IPS-18c (cell line): Measurements from ENCODE around the gene SLC26A1.

Source experiments
- H3K4me3 ChIP-seq: 2 replicates; pipeline ENCODE4 v1.7.0; 2013; ENCODE audit warnings: low read depth, mild to moderate bottlenecking, low read length, moderate library complexity; ENCODE audit not compliant: insufficient read depth
- H3K9me3 ChIP-seq: one replicate; pipeline ENCODE4 v1.6.1; 2013; ENCODE audit warnings: mild to moderate bottlenecking, low read length, moderate library complexity; ENCODE audit not compliant: control insufficient read depth, insufficient read depth

SLC26A1 gene

DNA sequence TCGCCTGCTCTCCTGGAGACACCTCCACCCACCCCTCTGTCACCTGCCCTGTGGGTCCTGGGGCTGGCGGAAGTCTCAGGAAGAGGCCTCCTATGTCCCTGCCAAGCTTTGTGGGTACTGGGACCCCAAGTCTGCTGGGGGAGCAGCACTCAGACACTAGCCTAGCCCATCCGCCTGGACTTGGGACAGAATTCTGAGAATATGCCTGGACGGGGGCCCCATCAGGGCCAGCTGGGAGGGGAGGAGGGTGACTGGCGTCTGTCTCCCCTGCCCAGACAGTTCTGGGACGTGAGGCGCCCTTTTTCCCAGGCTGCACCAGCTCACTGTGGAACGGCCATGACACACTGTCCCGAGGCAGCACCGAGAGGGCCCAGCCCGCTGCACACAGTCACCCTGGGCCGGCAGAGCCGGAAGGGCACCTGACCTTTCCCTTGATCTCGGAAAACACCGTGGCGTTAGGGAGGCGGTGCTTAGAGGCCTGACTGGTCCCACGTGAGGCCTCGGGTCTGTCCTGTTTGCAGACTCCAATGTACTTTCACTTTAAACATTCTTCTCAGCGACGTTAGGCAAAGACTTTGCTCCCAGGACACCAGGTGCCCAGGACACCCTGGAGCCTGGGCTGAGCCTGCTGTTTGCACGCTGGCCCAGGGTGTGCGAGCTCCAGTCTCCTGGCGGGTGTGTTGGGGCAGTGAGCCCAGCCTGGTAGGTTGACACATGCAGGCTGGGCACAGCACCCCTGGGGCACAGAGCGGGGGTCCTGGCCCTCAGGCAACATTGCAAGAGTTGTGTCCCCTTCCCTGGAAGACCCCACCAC is 700 bp downstream of the SLC26A1 start:
- Histone ChIP-seq H3K4me3 (no peak overlapping the region), H3K9me3 (no peaks in the 10 kb centered on the region)

DNA sequence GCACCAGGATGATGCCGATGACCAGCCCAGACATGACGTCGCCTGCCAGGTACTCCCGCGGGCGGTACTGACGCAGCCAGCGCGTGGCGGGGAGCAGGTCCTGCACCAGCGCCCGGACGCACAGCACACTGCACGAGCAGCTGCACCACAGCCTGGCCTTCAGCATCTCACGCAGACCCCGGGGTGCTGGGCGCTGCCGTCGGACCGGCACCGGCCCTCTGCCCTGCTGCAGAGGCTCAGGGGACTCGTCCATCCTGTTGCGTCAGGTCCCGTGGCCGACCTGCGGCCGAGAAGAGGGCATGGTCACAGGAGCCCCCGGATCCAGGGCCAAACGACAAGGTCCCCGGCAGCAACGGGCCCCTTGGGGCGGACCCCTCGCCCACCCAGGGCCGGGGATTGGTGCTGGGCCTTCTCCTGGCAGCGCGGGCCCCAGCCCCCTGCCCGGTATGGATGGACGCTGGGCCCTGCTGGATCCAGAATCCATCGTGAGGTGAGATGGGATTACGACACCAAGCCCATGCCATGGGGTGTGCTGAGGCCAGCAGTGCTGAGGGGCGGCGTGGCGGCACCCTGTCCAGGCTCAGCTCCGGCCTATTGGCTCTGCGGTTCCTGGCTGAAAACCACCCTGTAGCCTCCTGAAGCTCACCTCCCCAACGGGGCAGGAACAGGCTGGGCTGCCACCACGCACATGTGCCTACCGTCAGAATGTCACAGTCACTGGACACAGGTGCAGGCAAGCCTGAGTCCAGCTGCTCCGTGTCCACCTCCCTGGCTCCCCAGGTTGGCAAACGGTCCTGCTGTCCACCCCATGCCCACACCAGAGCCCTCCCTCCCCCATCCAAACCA is 1.5 kb downstream of the SLC26A1 start:
- H3K9me3 ChIP-seq, result no peaks in the 10 kb centered on the region
- no peak overlapping the region for H3K4me3 ChIP-seq

DNA sequence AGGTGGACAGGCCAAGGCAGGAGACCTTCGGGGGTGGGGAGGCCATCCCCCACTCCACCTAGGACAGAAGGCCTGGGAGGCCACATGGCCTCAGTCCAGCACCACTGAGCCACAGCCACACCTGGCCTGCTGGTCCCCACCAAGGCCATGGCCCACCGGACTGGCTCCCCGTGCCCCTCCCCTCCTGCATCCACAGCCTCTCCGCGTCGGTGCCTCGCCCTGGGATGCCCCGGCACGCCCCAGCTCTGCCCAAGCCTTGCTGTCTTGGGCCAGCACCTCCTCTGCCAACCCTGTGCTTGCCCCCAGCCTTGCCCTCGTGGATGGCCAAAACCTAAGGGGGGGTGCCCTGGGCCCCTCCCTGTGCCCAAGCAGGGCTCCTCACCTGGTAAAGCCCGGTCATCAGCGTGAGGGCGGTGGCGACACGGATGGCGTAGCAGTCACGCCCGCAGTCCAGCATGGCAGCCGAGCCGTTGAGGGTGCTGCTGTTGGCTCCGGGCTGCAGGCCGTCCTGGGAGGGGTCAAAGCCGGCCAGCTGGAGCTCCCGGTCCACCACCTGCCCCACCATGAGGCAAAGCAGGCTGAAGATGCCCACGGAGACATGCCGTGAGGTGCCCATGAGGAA is 2.3 kb downstream of the SLC26A1 start:
- Histone ChIP-seq H3K9me3 (no peaks in the 10 kb centered on the region), H3K4me3 (no peak overlapping the region)

DNA sequence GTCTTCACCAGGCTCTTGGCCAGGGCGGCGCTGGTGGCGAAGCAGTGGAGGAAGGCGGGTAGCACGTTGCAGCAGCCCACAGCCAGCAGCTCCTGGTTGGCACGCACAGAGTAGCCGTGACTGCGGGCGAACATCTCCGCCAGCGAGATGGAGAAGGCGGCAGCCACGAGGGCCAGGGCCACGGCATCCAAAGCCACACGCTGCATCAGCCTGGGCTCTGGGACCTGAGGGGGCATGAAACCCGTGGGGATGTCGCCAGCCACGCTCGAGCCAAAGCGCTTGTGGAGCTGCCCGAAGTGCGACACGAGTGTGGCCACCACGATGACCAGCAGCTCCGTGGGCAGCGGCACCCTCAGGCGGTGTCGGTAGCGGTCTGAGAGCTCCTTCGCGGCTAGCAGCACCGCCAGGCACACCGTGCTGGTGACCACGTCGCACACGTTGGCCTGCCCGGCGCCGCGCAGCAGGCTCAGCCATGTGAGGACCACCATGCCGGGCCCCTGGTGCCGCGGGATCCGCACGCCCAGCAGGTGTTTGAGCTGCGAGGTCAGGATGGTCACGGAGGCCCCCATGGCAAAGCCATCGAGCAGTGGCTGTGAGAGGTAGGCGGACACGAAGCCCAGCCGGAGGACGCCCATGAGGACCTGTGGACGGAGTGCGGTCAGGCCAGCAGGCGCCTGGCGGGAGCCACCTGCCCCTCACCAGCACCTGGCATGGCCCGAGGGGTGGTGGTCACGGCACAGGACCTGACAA is 3.3 kb downstream of the SLC26A1 start:
- Histone ChIP-seq H3K9me3 (no peaks in the 10 kb centered on the region), H3K4me3 (no peak overlapping the region)

DNA sequence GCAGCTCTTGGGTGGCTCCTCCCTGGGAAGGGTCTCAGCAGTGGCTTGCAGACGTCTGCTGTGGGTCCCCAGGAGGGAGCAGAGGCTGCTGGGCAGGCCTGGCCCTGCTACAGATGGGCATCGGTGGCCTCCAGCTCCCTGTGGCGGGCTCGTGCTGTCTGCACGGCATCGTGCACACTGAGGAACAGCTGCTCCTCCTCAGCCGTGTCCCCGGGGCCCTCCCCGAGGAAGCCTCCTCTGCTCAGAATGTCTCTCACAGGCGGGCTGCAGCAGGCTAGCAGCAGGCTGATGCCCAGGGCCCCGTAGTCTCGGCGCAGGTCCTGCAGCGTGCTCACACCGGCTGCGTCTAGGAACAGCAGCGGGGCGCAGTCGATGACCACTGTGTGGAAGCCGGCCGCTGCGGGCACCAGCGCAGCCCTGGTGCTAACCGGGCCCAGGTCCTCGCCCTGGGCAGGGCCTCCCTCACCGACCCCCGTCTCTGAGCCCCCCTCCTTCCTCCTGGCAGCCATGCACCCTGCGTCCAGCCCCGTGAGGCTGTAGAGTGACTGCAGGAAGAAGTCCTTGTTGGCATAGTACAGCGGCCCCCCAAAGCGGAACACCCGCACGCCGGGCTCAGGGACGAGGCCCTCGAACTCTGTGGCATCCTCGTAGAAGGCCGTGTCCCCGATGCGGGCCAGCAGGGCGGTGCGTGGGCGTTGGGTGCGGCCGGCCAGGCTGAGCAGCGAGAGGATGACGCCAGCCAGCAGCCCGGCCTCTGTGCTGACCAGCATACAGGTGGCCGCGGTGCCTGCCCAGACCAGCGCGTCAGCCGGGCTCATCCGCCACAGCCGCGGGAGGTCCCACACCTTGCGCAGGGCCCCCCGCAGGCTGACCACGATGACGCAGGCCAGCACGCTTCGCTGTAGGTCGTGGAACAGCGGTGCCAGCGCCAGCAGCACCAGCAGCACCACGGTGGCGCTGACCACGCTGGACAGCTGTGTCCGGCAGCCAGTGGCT is 4.2 kb downstream of the SLC26A1 start:
- Histone ChIP-seq H3K9me3 (no peaks in the 10 kb centered on the region), H3K4me3 (no peak overlapping the region)

DNA sequence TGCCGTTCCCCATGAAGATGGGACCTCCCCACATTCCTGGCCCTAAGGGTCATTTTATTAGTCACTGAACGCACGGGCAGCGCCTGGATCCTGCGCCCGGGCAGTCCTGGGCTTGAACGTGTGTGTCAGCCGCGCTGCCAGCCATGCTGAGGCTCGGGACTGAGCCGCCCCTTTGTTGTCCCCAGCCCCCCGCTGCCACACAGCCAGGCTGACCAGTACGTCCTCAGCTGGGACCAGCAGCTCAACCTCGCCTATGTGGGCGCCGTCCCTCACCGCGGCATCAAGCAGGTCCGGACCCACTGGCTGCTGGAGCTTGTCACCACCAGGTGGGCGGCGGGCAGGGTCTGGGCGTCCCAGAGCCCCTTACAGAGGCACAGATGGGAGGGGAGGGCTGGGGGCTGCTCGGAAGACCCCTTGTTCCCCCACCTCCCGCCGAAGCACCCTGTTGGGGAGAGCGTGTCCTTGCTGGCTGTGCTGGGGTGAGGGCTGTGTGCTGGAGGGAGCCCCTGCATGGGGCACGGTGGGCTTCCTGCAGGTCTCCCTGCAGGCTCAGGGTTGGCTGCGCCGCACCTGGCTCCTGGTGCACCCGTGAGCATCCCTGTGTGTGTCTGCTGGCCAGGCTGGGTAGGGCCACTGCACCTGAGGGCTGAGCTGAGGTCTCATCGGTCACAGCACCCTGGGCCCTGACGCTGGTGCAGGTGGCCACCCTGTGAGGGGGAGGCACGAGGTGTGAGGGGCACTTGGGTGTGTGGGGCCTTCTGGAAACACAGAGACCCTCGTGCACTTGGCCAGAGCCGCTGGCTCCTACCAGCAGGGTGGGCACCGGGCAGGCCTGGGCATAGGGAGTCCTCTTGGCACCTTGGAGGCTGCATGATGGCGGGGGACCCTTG is 5.3 kb downstream of the SLC26A1 start:
- no peak overlapping the region; the same call in 1 of the 2 replicates for H3K4me3 ChIP-seq
- no peaks in the 10 kb centered on the region for H3K9me3 ChIP-seq

DNA sequence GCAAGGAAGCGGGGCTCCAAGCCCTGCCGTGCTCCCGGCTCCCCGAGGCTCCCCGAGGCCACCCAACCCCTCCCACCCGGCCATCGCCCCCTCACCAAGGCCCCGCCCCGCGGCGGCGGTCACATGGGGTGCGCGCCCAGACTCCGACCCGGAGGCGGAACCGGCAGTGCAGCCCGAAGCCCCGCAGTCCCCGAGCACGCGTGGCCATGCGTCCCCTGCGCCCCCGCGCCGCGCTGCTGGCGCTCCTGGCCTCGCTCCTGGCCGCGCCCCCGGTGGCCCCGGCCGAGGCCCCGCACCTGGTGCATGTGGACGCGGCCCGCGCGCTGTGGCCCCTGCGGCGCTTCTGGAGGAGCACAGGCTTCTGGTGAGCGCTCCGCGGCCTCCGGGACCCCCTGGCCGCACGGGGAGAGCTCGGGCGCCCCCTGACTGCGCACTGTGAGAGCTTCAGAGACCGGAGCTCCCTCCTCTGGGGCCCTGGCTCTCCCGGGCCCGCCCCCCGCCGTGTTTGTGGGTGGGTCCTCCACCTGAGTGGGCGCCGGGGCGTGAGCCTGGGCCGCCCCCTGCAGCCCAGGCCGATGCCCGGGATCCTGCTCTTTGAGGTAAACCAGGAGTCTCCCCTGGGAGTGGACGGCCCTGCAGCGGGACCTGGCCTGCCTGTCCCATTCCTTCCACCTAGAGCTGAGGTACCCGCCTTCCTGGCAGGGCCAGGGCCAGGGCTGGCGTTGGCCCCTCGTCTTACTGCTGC is 6.2 kb downstream of the SLC26A1 start, which contains the start of gene IDUA:
Gene IDUA (plus strand): TSS at position 166 of the 745 bp plus-strand sequence. CDS start 41 bp downstream, at position 207.
- no peaks in the 10 kb centered on the region for H3K9me3 ChIP-seq

DNA sequence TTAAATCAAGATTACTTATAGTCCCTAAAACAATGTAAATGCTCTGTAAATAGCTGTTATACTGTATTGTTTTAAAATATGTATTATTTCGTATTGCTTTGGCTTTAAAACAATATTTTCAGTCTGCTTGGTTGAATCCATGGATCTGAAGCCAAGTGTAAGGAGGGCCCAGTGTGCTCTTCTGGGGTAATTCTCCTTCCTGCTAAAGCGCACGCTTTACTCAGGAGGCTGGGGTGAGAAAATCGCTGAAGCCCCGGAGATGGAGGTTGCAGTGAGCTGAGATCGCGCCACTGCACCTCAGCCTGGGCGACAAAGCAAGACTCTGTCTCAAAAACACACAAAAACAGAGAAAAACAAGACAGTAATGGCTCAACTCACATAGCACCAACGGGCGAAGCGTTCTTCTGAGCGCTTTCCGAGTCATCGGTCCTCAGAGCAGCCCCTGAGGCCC is 6.8 kb downstream of the SLC26A1 start:
- peak overlapping the region; percentile 55; the same call in 1 of the 2 replicates for H3K4me3 ChIP-seq
- H3K9me3 ChIP-seq, result no peaks in the 10 kb centered on the region

More for the DNA sequence above, 6.2 kb downstream of the SLC26A1 start, which contains the start of gene IDUA:
- H3K4me3 ChIP-seq, result peak within 1 kb of the TSS; percentile 55

DNA sequence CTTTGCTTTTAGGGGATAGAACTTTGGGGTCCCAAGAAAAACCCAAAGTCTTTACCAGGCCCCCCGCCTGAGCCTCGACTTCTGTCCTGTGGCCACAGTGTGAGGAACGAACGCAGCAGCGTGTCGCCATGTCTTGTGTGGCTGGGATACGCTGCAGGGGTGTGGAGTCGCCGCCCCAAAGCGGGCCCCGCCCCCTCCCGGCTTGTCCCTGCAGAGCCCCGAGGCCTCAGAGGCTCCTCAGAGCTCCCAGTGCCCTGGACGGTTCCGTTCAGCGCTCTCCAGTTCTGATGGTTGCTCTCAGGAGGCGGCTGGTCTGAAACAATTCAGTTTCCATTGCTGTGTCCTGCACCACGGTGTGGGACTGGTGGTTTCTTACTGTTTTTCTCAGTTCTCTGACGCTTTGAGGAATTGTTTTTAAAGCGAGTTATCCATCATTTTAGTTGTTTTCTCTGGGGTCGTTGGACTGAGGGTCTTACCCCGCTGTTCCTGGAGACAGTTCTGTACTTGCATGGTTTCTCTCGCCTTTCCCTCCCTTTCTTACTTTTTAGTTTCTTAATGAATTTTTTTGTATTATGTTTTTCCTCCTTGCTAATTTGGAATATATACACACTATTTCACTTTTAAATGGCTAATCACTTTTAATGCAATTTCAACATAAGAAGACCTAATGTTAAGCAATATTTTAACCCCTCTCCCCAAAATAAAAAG is 7.9 kb downstream of the SLC26A1 start:
- H3K4me3 ChIP-seq, result no peak overlapping the region

DNA sequence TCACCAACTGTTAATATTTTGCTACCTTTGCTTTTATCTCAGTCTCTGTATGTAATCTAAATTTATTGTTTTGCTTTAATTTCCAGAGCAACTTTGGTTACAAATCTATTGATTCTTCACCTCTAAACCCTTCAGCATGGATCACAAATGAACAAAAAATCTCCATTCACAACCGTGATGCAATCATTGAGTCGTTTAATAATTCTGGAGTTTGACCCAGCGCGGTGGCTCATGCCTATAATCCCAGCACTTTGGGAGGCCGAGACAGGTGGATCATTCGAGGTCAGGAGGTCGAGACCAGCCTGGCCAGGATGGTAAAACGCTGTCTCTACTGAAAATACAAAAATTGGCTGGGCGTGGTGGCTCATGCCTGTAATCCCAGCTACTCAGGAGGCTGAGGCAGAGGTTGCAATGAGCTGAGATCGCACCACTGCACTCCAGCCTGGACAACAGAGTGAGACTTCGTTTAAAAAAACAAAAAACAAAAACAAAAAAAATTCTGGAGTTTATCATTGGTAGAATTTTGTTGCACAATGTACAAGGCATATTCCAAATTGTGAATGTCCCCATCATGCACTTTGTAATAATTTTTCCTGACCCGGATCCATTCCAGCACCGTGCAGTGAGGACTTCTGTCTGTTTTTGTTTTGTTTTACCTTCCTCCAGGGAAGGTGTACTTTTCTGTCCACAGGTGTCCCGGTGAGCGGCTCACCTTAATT is 8.7 kb downstream of the SLC26A1 start:
- Histone ChIP-seq H3K4me3 (no peak overlapping the region), H3K9me3 (no peaks in the 10 kb centered on the region)

More for the DNA sequence above, 7.9 kb downstream of the SLC26A1 start:
- no peaks in the 10 kb centered on the region for H3K9me3 ChIP-seq

DNA sequence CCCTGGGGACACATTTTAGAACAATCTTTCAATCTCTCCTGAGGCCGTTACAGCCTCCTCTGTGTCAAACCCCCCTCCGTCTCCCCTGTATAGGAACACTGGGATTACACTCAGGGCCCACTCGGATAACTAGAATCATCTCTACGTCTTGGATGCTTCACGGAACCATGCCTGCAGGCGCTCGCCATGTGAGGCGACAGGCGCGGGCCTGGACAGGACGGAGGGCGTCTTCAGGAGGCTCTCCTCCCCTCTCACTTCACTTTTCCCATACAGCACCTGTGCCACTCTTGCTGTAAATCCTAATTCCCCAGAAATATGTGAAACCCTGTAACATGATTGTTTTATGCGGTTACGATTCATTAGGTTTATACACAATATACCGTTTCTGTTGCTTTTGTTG is 10.4 kb downstream of the SLC26A1 start:
- Histone ChIP-seq H3K4me3 (no peak overlapping the region), H3K9me3 (no peaks in the 10 kb centered on the region)

DNA sequence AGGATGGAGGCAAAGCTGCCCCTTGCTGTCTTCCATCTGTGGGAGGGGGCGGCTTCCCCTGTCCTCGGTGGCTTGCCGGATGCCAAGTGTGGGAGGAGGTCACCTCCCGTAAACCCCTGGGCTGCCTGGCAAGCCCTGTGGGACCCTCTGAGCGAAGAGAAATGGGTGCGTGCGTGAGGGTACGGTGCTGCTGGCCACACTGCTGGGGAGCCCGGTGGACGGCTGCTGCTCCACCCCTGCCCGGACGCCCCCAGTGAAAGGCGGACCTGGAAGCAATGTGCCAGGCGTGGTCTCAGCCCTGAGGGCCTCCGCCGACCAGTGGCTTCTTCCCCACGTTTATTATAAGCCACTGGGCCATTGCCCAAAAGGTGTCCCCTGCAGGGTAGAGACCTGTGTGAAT is 10.9 kb downstream of the SLC26A1 start:
- H3K4me3 ChIP-seq, result no peak overlapping the region

DNA sequence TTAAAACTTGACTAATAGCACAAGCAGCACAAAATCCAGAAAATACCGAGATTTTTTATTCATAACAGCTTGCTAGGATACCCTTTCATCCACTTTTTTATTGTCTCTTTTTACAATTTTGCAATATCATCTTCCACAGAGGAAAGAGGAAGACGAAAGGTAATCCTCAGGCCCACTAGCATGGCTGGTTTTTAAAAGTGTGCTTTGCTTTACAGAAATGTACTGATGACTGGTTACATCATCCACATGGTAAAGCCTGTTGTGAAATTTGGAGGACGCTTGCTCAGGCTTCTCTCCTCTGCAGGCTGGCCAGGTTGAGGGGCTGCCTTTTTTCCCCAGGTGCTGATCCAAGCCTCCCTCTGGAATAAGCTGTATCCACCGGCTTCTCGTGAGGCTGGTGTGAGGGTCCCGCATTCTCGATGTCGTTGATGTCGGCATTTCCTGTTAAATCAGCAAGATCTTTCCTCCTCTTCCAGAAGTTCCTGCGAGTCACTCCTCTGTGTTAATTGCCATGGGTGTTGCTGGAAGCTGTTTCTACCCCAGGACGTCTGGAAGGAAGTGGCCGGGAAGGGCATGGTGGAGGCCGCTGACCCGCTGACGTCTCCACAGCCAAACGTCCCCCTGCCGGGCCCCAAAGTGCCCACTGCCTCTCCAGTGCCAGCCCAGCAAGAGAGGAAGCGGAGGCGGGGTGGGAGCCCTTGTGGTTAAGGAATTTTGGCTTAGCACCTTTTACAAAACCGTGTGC is 14.1 kb downstream of the SLC26A1 start:
- H3K4me3 ChIP-seq, result no peak overlapping the region
- H3K9me3 ChIP-seq, result no peaks in the 10 kb centered on the region

More for the DNA sequence above, 10.9 kb downstream of the SLC26A1 start:
- H3K9me3 ChIP-seq, result no peaks in the 10 kb centered on the region
